ENCODE measurements around the gene TEAD1. TPM values are rescaled to one million over a fixed set of nuclear protein-coding genes. Genes with fewer than 3 reads are reported as not detected.

Gene TEAD1
- total RNA-seq, 1 experiment from 2014 or later: 106 TPM

GRCh38 chr11:12979928-12980689 lies 305.9 kb downstream of the TEAD1 start:
- Histone ChIP-seq H3K4me2 (no peak overlapping the region), H4K20me1 (ENCODE audit: insufficient read depth) (no peaks in the 10 kb centered on the region)
- POLR2A ChIA-PET (ENCODE audit: unreplicated experiment): no interaction called here

DNA sequence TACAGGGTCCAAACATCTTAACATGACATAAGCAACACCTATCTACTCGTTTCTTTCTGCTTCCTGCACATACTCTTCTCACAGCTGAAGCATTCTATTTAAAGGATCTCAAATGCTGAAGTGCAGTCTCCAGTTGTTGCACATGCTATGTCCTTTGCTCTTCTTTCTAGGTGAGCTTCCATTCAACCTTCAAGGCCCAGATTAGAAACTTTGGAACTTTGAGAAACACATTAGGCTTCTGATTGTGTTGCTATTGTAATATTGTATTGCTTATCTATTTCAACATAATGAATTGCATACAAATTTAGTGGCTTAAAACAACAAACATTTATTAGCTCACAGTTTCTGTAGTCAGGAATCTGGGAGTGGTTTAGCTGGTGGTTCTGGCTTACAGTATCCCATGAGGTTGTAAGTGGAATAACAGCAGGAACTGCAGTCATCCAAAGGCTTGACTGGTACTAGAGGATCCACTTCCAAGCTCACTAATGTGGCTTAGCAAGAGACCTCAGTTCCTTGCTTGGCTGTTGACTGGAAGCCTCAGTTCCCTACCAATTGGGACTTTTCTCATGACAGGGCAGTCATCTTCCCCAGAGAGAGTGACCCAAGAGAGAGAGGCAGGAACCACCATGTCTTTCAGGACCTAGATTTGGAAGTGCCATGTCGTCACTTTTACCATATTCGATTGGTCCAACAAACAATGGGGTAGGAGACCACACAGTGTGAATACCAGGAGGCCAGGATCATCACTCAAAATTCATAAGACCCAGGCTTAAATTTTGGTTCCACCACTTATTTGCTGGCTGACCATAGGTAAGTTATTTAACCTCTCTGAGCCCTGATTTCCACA lies 307.7 kb downstream of the TEAD1 start:
- H3K27me3 ChIP-seq (ENCODE audit: insufficient read depth, low read depth): no peaks in the 10 kb centered on the region
- H3K4me1 ChIP-seq (replicated peaks; ENCODE audit: insufficient read depth): no peaks in the 10 kb centered on the region
- no peaks in the 10 kb centered on the region for H3K79me2 ChIP-seq (ENCODE audit: low read depth)
- H2AFZ ChIP-seq: no peak overlapping the region
- no peak overlapping the region for H3K4me2 ChIP-seq
- no peaks in the 10 kb centered on the region for H3K36me3 ChIP-seq (ENCODE audit: low read depth)
- BruUV-seq (replicated peaks): no TSS peak
- DNase-seq: peak in 1 of 2 experiments; percentile 39
- no peak for TF ChIP-seq EZH2 (IDR thresholded peaks at IDR 0.05; ENCODE audit: low read depth)
- TF ChIP-seq, protein P1, sequence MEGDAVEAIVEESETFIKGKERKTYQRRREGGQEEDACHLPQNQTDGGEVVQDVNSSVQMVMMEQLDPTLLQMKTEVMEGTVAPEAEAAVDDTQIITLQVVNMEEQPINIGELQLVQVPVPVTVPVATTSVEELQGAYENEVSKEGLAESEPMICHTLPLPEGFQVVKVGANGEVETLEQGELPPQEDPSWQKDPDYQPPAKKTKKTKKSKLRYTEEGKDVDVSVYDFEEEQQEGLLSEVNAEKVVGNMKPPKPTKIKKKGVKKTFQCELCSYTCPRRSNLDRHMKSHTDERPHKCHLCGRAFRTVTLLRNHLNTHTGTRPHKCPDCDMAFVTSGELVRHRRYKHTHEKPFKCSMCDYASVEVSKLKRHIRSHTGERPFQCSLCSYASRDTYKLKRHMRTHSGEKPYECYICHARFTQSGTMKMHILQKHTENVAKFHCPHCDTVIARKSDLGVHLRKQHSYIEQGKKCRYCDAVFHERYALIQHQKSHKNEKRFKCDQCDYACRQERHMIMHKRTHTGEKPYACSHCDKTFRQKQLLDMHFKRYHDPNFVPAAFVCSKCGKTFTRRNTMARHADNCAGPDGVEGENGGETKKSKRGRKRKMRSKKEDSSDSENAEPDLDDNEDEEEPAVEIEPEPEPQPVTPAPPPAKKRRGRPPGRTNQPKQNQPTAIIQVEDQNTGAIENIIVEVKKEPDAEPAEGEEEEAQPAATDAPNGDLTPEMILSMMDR (conservative IDR thresholded peaks at IDR 0.05): no peak
- no peaks in the 10 kb centered on the region for H3K9me2 ChIP-seq (ENCODE audit: insufficient read depth)
- H4K20me1 ChIP-seq (ENCODE audit: insufficient read depth): no peaks in the 10 kb centered on the region
- POLR2A ChIA-PET (ENCODE audit: unreplicated experiment): no interaction called here
- no peak overlapping the region for H3K27ac ChIP-seq
- CTCF ChIA-PET: interaction anchor here (0.6 to 0.7 kb wide), 2 partner anchors 16 to 68 kb away, joined by 3 to 8 read pairs; no protein-coding TSS in a partner anchor
- no peaks in the 10 kb centered on the region for H3F3A ChIP-seq (ENCODE audit: insufficient read depth, low read depth)
- H3K4me3 ChIP-seq: no peak overlapping the region
- intact Hi-C loops (cut with micrococcal nuclease; ENCODE audit: unreplicated experiment): no loop called here
- no peaks in the 10 kb centered on the region for H3K9me3 ChIP-seq (ENCODE audit: insufficient read depth, low read depth)

More at GRCh38 chr11:12979928-12980689, 305.9 kb downstream of the TEAD1 start:
- H3K4me1 ChIP-seq (replicated peaks; ENCODE audit: insufficient read depth): no peaks in the 10 kb centered on the region
- H3K36me3 ChIP-seq (ENCODE audit: low read depth): no peaks in the 10 kb centered on the region
- CTCF ChIA-PET: interaction anchor here (0.6 kb wide), 1 partner anchor 171 kb away, joined by 3 read pairs; no protein-coding TSS in a partner anchor
- H3F3A ChIP-seq (ENCODE audit: insufficient read depth, low read depth): no peaks in the 10 kb centered on the region
- no peak overlapping the region for H3K4me3 ChIP-seq
- no peaks in the 10 kb centered on the region for H3K9me2 ChIP-seq (ENCODE audit: insufficient read depth)
- H3K27me3 ChIP-seq (ENCODE audit: insufficient read depth, low read depth): no peaks in the 10 kb centered on the region
- TF ChIP-seq, protein P1 (conservative IDR thresholded peaks at IDR 0.05): no peak
- TF ChIP-seq EZH2 (IDR thresholded peaks at IDR 0.05; ENCODE audit: low read depth): no peak
- H2AFZ ChIP-seq: no peak overlapping the region
- intact Hi-C loops (cut with micrococcal nuclease; ENCODE audit: unreplicated experiment): no loop called here
- H3K27ac ChIP-seq: no peak overlapping the region
- no peaks in the 10 kb centered on the region for H3K9me3 ChIP-seq (ENCODE audit: insufficient read depth, low read depth)
- no peak for DNase-seq
- no peaks in the 10 kb centered on the region for H3K79me2 ChIP-seq (ENCODE audit: low read depth)
- BruUV-seq (replicated peaks): no TSS peak

DNA sequence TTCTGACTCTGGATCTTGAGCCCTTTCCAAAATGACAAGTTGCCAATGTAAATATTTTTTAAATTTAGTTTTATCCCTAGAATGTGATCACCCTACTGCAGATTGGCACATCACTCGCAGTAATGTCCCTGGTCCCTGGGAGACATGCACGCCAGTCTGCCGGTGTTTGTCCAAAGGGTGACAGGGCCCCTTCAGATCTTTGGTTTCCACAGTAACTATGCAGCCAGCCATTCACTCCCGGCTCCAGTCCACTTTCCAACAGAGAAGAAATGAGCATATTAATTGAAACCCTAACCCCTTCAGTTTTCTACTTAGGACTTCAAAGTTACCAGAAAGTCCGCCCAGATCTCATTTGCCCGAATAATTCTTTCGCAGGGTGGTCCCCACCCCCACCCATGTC lies 309.1 kb downstream of the TEAD1 start:
- no peaks in the 10 kb centered on the region for H3F3A ChIP-seq (ENCODE audit: insufficient read depth, low read depth)
- no peaks in the 10 kb centered on the region for H3K4me1 ChIP-seq (replicated peaks; ENCODE audit: insufficient read depth)
- no peaks in the 10 kb centered on the region for H4K20me1 ChIP-seq (ENCODE audit: insufficient read depth)
- no TSS peak for BruUV-seq (replicated peaks)
- TF ChIP-seq EZH2 (IDR thresholded peaks at IDR 0.05; ENCODE audit: low read depth): no peak
- TF ChIP-seq, protein P1 (conservative IDR thresholded peaks at IDR 0.05): no peak
- no peaks in the 10 kb centered on the region for H3K36me3 ChIP-seq (ENCODE audit: low read depth)
- H3K79me2 ChIP-seq (ENCODE audit: low read depth): no peaks in the 10 kb centered on the region
- DNase-seq: no peak
- CTCF ChIA-PET: interaction anchor here (0.6 kb wide), 1 partner anchor 163 kb away, joined by 12 read pairs; no protein-coding TSS in a partner anchor
- H3K27ac ChIP-seq: no peak overlapping the region
- POLR2A ChIA-PET (ENCODE audit: unreplicated experiment): no interaction called here
- no peak overlapping the region for H3K4me3 ChIP-seq
- intact Hi-C loops (cut with micrococcal nuclease; ENCODE audit: unreplicated experiment): no loop called here
- no peaks in the 10 kb centered on the region for H3K9me3 ChIP-seq (ENCODE audit: insufficient read depth, low read depth)
- H3K9me2 ChIP-seq (ENCODE audit: insufficient read depth): no peaks in the 10 kb centered on the region
- H3K27me3 ChIP-seq (ENCODE audit: insufficient read depth, low read depth): no peaks in the 10 kb centered on the region
- H2AFZ ChIP-seq: no peak overlapping the region
- H3K4me2 ChIP-seq: no peak overlapping the region
